Neural cell (in vitro differentiated cells): ENCODE results near the gene NEK10.

ENCODE experiments used
- CTCF ChIP-seq: fragments of 450-650 bp; IDR thresholded peaks from 2 replicates; pipeline ENCODE4 v1.5.1; 2014; ENCODE audit warnings: antibody characterized with exemption, mild to moderate bottlenecking, moderate library complexity; ENCODE audit not compliant: poor library complexity, severe bottlenecking
- RAD21 ChIP-seq: fragments of 450-650 bp; conservative IDR thresholded peaks from 2 replicates; pipeline ENCODE4 v1.6.1; 2014; ENCODE audit warnings: antibody characterized with exemption, mild to moderate bottlenecking, moderate library complexity

- TF ChIP-seq CTCF = no peak
- no peak for TF ChIP-seq RAD21
These were observed 292.2 kb downstream of the NEK10 start for GRCh38 chr3:27076815-27077630.
